Subcutaneous adipose tissue (tissue), 4 donors: ENCODE data around the gene FAM135A. TPM values are rescaled to one million over a fixed set of nuclear protein-coding genes. Genes with fewer than 3 reads are reported as not detected.

Experiments used
- total RNA-seq, 4 donors: library from RNA; depleted of rRNA; stranded (reverse); fragments of >200 nt; gene quantifications; one replicate each; pipeline ENCODE4 v1.1.0, GENCODE V29; 2016
- TF ChIP-seq, protein P1 (sequence below): fragments of 450-650 bp; IDR thresholded peaks from one replicate; pipeline ENCODE4 v1.5.1; 2016; ENCODE audit warnings: low read depth, mild to moderate bottlenecking, control low read depth, antibody characterized with exemption, moderate library complexity

The FAM135A gene
- total RNA-seq, 4 donors from 2014 or later, result 26.2 to 33.6 (median 27.1) TPM

DNA sequence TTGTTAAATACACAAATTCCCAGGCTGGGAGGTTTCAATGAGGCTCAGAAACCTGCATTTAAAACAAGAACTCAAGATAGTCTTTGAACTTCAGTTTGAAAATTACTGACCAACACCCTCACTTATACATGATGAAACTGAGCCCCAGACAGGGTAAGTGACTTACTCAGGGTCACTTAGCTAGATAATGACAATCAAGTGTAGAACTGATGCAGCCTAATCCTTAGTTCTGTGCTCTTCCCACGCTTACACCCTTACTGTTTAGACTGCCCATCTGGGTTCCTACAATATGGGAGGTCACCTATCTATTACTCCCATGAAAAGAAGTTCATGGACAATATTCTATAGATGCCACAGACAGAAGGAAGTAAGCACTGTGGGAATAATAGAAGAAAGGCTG is 24.5 kb upstream of the FAM135A start:
- TF ChIP-seq, protein P1, sequence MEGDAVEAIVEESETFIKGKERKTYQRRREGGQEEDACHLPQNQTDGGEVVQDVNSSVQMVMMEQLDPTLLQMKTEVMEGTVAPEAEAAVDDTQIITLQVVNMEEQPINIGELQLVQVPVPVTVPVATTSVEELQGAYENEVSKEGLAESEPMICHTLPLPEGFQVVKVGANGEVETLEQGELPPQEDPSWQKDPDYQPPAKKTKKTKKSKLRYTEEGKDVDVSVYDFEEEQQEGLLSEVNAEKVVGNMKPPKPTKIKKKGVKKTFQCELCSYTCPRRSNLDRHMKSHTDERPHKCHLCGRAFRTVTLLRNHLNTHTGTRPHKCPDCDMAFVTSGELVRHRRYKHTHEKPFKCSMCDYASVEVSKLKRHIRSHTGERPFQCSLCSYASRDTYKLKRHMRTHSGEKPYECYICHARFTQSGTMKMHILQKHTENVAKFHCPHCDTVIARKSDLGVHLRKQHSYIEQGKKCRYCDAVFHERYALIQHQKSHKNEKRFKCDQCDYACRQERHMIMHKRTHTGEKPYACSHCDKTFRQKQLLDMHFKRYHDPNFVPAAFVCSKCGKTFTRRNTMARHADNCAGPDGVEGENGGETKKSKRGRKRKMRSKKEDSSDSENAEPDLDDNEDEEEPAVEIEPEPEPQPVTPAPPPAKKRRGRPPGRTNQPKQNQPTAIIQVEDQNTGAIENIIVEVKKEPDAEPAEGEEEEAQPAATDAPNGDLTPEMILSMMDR, result no peak

DNA sequence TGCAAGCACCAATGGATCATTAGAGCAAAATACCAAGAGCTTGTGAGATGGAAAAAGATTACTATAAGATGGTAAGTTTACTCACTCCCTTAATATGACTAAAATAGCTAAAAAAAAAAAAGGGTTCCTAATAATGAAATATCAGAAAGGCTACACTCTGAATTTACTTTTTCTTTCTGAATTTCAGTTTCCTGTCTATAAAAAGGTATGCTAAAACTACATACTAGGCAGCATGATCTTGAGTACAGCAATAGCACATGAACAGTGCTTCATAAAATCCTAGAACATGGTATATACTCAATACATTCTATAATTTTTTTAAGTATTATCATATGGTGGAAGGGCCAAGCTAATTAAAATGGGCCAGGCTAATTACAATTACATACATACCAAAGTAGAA is 24.0 kb upstream of the FAM135A start:
- TF ChIP-seq, protein P1, result no peak

DNA sequence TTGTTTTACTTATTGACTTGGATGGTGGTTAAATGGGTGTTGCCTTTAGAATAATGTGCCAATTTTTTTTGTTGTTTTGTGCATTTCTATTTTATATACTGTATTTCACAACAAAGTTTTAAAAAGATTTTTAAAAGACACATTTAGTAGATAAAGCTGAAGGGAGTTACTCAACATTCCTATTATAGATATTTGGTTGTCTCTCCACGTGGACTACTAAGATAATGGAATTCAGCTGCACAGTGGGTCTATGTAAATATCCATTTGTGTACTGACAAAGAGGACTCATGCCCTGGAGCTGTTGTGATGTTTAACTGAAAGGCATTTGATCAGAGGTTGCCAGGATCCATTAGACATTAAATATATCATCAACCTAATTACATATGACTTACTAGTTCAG is 23.2 kb upstream of the FAM135A start:
- TF ChIP-seq, protein P1, result no peak

DNA sequence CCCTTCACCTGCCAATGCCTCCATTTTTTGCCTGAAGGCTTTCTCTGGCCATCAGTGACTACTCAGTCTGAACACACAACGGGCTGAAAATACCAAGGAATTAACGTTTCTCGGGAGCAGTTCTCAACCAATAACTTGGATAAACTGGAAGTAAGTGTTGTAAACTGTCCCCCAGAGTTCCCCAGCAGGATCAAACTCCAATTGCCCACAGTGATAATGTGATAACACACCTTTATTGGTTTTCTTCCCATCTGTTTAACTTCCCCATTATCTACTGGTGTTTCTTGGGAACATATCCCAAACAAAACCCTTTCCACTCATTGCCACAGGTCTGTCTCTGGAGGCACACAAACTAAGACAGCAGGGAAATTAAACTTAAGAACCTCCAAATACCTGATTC is 21.8 kb upstream of the FAM135A start:
- TF ChIP-seq, protein P1, result no peak

DNA sequence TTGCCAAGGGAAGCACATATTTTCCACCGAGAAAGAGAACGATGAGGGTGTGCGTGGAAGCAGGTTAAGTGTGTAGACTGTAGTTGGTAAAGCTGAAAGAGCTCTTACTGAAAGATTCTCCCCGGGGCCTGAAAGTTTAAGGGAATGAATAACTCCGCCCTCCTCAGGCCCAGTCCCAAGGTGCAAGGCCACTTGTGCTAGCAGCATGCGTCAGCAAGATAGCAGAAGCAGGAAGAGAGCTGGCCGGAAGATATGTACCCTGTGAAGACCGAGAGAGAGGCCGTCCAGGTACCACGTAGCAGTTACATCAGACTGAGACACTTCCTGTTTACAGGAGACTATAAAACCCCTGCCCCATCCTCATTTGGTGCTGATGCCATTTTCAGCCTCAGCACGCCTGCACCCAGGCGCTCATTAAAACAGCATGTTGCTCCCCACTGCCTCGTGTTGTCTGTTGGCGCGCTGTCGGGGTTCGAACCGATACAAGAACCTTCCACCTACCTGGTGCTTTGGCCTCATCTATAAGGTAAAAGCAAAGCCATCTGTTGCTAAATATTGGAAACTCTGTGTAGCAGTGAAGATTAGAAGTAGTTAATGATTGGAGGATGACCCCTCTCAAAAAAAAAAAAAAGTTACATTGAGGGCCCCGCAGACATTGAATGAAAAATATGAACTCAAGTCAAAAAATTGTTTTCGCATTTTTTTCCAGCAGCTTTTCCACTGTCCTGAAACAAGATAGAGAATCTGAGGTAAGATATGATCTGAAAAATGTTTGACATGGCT is 18.6 kb upstream of the FAM135A start:
- TF ChIP-seq, protein P1, result no peak

DNA sequence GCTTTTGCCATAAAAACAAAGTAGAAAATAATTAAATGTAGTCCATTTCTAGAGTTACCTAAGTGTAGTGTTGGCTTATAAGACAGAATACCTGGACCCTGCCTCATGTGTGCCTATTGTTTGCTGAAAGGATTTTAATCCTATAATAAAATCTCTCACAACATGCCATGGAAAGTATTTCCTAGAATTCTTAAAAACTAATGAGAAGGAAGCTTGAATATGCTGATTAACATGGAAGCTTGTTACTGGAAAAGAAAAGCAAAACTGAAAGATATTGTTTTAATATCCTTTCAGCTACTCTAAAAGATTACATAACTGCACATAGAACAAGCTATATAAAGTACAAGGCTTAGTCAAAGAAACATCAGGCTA is 18.0 kb upstream of the FAM135A start:
- TF ChIP-seq, protein P1, result no peak

DNA sequence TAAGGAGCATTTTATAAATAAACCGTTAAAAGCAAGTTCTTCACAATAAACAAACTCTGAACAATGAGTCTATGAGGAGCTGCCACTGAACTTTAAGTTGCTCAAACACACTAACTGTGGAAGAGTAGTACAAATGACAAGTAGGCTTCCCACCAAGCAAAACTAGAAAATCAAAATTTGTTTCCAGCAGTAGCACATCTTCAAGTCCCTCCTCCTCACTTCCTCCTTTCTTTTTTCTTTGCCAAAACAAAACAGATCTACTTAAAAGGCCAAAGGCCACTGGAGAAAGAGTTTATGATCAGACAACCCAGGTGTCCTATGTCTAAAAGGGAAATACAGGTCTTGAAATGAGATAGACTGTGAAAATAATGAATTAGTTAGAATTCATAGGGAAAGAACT is 17.1 kb upstream of the FAM135A start:
- TF ChIP-seq, protein P1, result no peak
